ENCODE measurements around the gene CCR5AS.

DNA sequence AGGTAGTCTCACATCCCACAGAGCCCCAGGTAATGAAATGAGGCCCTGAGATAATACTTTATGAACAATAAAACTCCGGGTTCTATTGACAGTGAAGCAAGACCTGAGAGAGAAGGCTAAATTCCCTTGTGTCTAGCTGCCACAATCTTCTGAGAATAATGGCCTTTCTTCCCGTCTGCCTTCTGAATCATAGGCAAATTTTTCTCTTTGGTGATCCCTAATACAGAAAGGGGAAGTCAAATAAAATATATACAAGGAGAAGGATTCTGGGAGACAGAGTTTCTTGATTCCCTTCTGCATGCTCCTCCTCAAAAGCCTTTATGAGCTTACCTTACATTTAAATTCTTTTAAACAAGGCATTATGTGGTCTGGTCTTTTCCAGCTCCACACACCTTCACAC is 82.8 kb downstream of the CCR5AS start:
- TF ChIP-seq SUZ12 (IDR thresholded peaks at IDR 0.05; ENCODE audit: extremely low read depth, insufficient read depth, insufficient read length) (no peak), ZNF274 (IDR thresholded peaks at IDR 0.05; ENCODE audit: low read depth, low read length) (no peak), YY1 (IDR thresholded peaks at IDR 0.05; ENCODE audit: insufficient read depth, insufficient read length) (no peak)
